BLaER1 (cell line): ENCODE data around the gene EBF3.

Experiments
- H3K27ac ChIP-seq: shearing (Covaris generic); formaldehyde crosslinking; 2 replicates; pipeline ENCODE4 v1.8.1; 2022
- H3K27me3 ChIP-seq: shearing (Covaris generic); formaldehyde crosslinking; 2 replicates; pipeline ENCODE4 v1.8.1; 2022
- H3K36me3 ChIP-seq: shearing (Covaris generic); formaldehyde crosslinking; 2 replicates; pipeline ENCODE4 v1.8.1; 2022
- H3K4me1 ChIP-seq: shearing (Covaris generic); formaldehyde crosslinking; 2 replicates; pipeline ENCODE4 v1.8.1; 2022
- H3K4me2 ChIP-seq: shearing (Covaris generic); formaldehyde crosslinking; 2 replicates; pipeline ENCODE4 v1.8.1; 2022
- H3K4me3 ChIP-seq: shearing (Covaris generic); formaldehyde crosslinking; 2 replicates; pipeline ENCODE4 v1.8.1; 2022
- H3K9ac ChIP-seq: shearing (Covaris generic); formaldehyde crosslinking; 2 replicates; pipeline ENCODE4 v1.8.1; 2022
- H3K9me3 ChIP-seq: shearing (Covaris generic); formaldehyde crosslinking; 2 replicates; pipeline ENCODE4 v1.8.1; 2022
- H4K20me1 ChIP-seq: shearing (Covaris generic); formaldehyde crosslinking; 2 replicates; pipeline ENCODE4 v1.8.1; 2022
- Cebpa-rat ChIP-seq: shearing (Covaris generic); IDR thresholded peaks from 2 replicates; pipeline ENCODE4 v1.8.1; 2022

The EBF3 gene

GRCh38 chr10:129945526-129945925, 18.5 kb downstream of the EBF3 start:
- Histone ChIP-seq H3K36me3 (no peaks in the 10 kb centered on the region), H3K4me1 (no peaks in the 10 kb centered on the region), H4K20me1 (no peaks in the 10 kb centered on the region), H3K4me3 (no peak overlapping the region), H3K27me3 (peaks cover 17% of the 10 kb centered on the region), H3K9ac (no peak overlapping the region), H3K9me3 (no peaks in the 10 kb centered on the region), H3K4me2 (no peak overlapping the region), H3K27ac (no peak overlapping the region)
- TF ChIP-seq Cebpa-rat: no peak

- no peaks in the 10 kb centered on the region for H3K9me3 ChIP-seq
- no peak overlapping the region for H3K4me3 ChIP-seq
- H3K9ac ChIP-seq: no peak overlapping the region
- no peaks in the 10 kb centered on the region for H4K20me1 ChIP-seq
- no peak overlapping the region for H3K4me2 ChIP-seq
- TF ChIP-seq Cebpa-rat: no peak
- peaks cover 3% of the 10 kb centered on the region for H3K4me1 ChIP-seq
- H3K36me3 ChIP-seq: no peaks in the 10 kb centered on the region
- no peak overlapping the region for H3K27ac ChIP-seq
- H3K27me3 ChIP-seq: peaks cover 13% of the 10 kb centered on the region
These were observed 19.0 kb downstream of the EBF3 start for GRCh38 chr10:129945064-129945463.

GRCh38 chr10:129944456-129944855, 19.6 kb downstream of the EBF3 start:
- Histone ChIP-seq H3K4me1 (peaks cover 9% of the 10 kb centered on the region), H3K36me3 (no peaks in the 10 kb centered on the region), H3K4me2 (no peak overlapping the region), H3K9ac (no peak overlapping the region), H3K9me3 (no peaks in the 10 kb centered on the region), H3K4me3 (no peak overlapping the region), H3K27ac (no peak overlapping the region), H3K27me3 (peaks cover 8% of the 10 kb centered on the region), H4K20me1 (no peaks in the 10 kb centered on the region)
- TF ChIP-seq Cebpa-rat: no peak

- H3K27ac ChIP-seq: no peak overlapping the region
- H4K20me1 ChIP-seq: no peaks in the 10 kb centered on the region
- no peaks in the 10 kb centered on the region for H3K36me3 ChIP-seq
- no peak overlapping the region for H3K4me3 ChIP-seq
- peaks cover 21% of the 10 kb centered on the region for H3K4me1 ChIP-seq
- no peaks in the 10 kb centered on the region for H3K9me3 ChIP-seq
- no peaks in the 10 kb centered on the region for H3K27me3 ChIP-seq
- TF ChIP-seq Cebpa-rat: no peak
- H3K4me2 ChIP-seq: no peak overlapping the region
- no peak overlapping the region for H3K9ac ChIP-seq
These were observed 20.9 kb downstream of the EBF3 start for GRCh38 chr10:129942936-129943715.

DNA sequence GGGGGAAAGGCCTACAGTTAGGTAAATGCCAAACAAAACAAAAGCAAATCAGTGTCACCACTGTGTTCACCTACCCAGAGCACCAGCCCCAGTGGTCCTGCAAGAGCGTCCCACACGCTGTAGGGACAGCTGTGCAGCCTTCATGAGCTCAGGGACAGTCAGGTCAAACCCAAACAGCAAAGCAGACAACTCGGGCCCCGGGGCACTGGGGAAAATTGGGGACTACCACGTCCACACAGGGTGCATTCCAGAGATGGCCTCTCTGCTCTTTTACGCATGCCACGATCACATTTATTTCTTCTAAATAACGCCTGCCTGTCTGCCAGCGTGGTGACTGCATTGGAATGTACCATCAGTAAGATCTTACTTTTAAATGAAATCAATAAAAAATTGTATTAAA, 21.7 kb downstream of the EBF3 start:
- Histone ChIP-seq H3K9me3 (no peaks in the 10 kb centered on the region), H3K4me1 (peaks cover 21% of the 10 kb centered on the region), H3K4me3 (no peak overlapping the region), H4K20me1 (no peaks in the 10 kb centered on the region), H3K9ac (no peak overlapping the region), H3K27me3 (no peaks in the 10 kb centered on the region), H3K27ac (no peak overlapping the region), H3K36me3 (no peaks in the 10 kb centered on the region), H3K4me2 (no peak overlapping the region)
- no peak for TF ChIP-seq Cebpa-rat

DNA sequence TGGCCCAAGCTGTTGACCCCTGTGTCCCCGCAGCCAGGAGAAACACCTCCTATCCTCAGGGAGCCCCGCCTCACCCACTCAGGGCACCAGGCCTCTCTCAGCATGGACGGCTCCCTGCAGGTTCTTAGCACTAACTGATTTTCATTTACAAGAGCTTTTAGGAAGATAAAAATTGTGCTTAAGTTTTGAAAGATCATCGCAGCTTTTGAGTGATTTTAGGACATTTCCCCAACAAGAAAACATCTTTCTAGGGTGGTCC, 22.1 kb downstream of the EBF3 start:
- no peaks in the 10 kb centered on the region for H3K9me3 ChIP-seq
- no peaks in the 10 kb centered on the region for H3K27me3 ChIP-seq
- H3K4me3 ChIP-seq: no peak overlapping the region
- no peak overlapping the region for H3K4me2 ChIP-seq
- no peaks in the 10 kb centered on the region for H3K36me3 ChIP-seq
- TF ChIP-seq Cebpa-rat: no peak
- no peak overlapping the region for H3K9ac ChIP-seq
- H3K27ac ChIP-seq: no peak overlapping the region
- no peaks in the 10 kb centered on the region for H4K20me1 ChIP-seq
- peaks cover 21% of the 10 kb centered on the region for H3K4me1 ChIP-seq

GRCh38 chr10:129941199-129942018, 22.7 kb downstream of the EBF3 start:
- TF ChIP-seq Cebpa-rat: no peak
- Histone ChIP-seq H3K27ac (no peak overlapping the region), H3K27me3 (no peaks in the 10 kb centered on the region), H3K9me3 (no peaks in the 10 kb centered on the region), H3K9ac (no peak overlapping the region), H3K36me3 (no peaks in the 10 kb centered on the region), H3K4me1 (peaks cover 21% of the 10 kb centered on the region), H3K4me3 (no peak overlapping the region), H4K20me1 (no peaks in the 10 kb centered on the region), H3K4me2 (no peak overlapping the region)

DNA sequence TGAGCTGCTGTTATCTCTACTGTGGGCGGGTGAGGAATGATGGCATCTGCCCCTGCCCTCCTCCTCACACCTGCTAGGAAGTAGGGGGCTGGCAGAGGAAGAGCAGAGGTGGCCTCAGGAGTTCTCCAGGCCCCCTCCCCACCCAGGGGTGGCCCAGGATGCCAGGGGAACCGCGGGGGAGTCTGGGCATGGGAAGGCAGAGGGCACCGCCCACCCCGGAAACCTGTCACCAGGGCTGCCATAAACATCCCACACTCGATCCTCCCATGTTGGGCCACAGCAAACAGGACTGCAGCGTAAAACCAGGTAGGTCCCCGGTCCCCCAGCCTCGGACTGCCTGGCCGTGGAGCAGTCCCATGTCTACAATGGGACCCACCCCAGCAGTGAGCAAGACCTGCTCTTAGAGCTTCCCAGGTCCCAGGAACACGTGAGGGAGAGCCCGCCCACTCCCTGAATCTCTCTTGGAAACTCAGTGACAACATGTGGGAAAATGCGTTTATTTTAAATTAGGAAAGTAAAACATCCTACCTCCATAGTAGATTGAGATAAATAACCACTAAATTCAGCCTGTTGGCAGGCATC, 23.4 kb downstream of the EBF3 start:
- Histone ChIP-seq H3K27ac (no peak overlapping the region), H3K9me3 (no peaks in the 10 kb centered on the region), H3K4me3 (no peak overlapping the region), H4K20me1 (no peaks in the 10 kb centered on the region), H3K4me2 (no peak overlapping the region), H3K9ac (no peak overlapping the region), H3K27me3 (no peaks in the 10 kb centered on the region), H3K36me3 (no peaks in the 10 kb centered on the region), H3K4me1 (peaks cover 21% of the 10 kb centered on the region)
- no peak for TF ChIP-seq Cebpa-rat

- no peak for TF ChIP-seq Cebpa-rat
- Histone ChIP-seq H3K36me3 (no peaks in the 10 kb centered on the region), H3K9me3 (no peaks in the 10 kb centered on the region), H3K27me3 (no peaks in the 10 kb centered on the region), H3K4me1 (peaks cover 21% of the 10 kb centered on the region), H4K20me1 (no peaks in the 10 kb centered on the region), H3K27ac (no peak overlapping the region), H3K4me2 (peak overlapping the region; percentile 65), H3K4me3 (no peak overlapping the region), H3K9ac (no peak overlapping the region)
These were observed 24.4 kb downstream of the EBF3 start for GRCh38 chr10:129939416-129940275.
